Natural killer cell treated with Interleukin-12 subunit alpha and Interleukin-12 subunit beta and Interleukin-15 and Interleukin-18, amount 100 ng/mL, for 72 hours (primary cell): ENCODE data around the gene CYB561A3. TPM values are rescaled to one million over a fixed set of nuclear protein-coding genes. Genes with fewer than 3 reads are reported as not detected.

Experiments
- ATAC-seq, 2 donors: fragments of 150-1000 bp; cut with Tn5 transposase in 1 of 2; sonication (Bioruptor Pico), chemical (Tn5 transposase) in 1 of 2; 2 replicates each; pipeline ENCODE4 v1.10.0; 2021
- DNase-seq: peaks from one replicate; pipeline ENCODE4 v3.0.0; 2022; ENCODE audit warnings: low spot score
- H3K27ac Mint-ChIP-seq, 2 donors: 1 replicate in 1 of 2; 2 replicates in 1 of 2; pipeline ENCODE4 v1.8.0; 2022; ENCODE audit warnings: mixed read lengths in 2 of 2, mild to moderate bottlenecking in 1 of 2, moderate library complexity in 1 of 2
- H3K27me3 Mint-ChIP-seq, 2 donors: 1 replicate in 1 of 2; 2 replicates in 1 of 2; pipeline ENCODE4 v1.8.0; 2022; ENCODE audit warnings: mixed read lengths in 2 of 2
- H3K36me3 Mint-ChIP-seq: one replicate; pipeline ENCODE4 v1.8.0; 2022; ENCODE audit warnings: mixed read lengths
- H3K4me1 Mint-ChIP-seq, 2 donors: 1 replicate in 1 of 2; 2 replicates in 1 of 2; pipeline ENCODE4 v1.8.0; 2022; ENCODE audit warnings: low read depth in 2 of 2, mixed read lengths in 2 of 2, mild to moderate bottlenecking in 1 of 2
- H3K4me3 Mint-ChIP-seq: one replicate; pipeline ENCODE4 v1.8.0; 2022; ENCODE audit warnings: mixed read lengths
- H3K9me3 Mint-ChIP-seq: 2 replicates; pipeline ENCODE4 v1.8.0; 2022; ENCODE audit warnings: mixed read lengths
- total RNA-seq, 2 donors: library from RNA; stranded (reverse); gene quantifications; one replicate each; pipeline ENCODE4 v1.2.3, GENCODE V29; 2022

The CYB561A3 gene
- total RNA-seq, 2 donors from 2014 or later = 33.0 to 112 TPM

DNA sequence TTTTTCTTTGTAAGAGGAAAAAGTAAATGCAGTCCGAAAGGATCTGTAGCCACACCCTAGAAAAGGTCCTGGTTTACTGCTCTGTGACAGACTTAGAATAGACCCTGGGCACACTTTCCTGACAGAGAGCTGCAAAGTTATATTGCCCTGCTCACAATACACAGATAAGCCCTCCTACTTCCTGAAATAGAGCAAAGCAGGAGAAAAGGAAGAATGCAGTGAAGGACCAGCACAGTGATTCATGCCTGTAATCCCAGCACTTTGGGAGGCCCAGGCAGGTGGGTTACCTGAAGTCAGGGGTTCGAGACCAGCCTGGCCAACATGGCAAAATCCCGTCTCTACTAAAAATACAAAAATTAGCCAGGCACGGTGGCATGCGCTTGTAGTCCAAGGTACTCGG, 2.2 kb downstream of the CYB561A3 start:
- no peaks in the 10 kb centered on the region for H3K27me3 Mint-ChIP-seq
- peak overlapping the region; percentile 49 for H3K4me3 Mint-ChIP-seq
- H3K4me1 Mint-ChIP-seq = peaks cover 28 to 29% of the 10 kb centered on the region in 2 donors
- DNase-seq (no peak), ATAC-seq (no peak)
- H3K9me3 Mint-ChIP-seq = no peaks in the 10 kb centered on the region
- H3K36me3 Mint-ChIP-seq = peaks cover 10% of the 10 kb centered on the region
- no peak overlapping the region for H3K27ac Mint-ChIP-seq

DNA sequence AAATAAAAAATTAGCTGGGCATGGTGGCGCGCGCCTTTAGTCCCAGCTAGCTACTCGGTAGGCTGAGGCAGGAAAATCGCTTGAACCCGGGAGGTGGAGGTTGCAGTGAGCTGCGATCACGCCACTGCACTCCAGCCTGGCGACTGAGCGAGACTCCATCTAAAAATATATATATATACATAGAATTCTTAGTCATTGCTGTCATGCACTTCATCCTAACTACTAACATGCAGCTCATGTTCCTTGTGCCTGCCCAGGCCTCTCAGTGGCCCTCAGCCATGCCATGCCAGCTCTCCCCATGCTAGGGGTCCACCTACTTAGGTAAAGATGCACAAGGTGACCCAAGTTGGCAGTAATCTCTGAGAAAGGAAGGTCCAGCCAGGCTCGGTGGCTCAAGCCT, 3.1 kb downstream of the CYB561A3 start:
- peaks cover 6% of the 10 kb centered on the region for H3K36me3 Mint-ChIP-seq
- H3K9me3 Mint-ChIP-seq = no peaks in the 10 kb centered on the region
- H3K4me1 Mint-ChIP-seq = peaks cover 23 to 24% of the 10 kb centered on the region in 2 donors
- no peak overlapping the region for H3K27ac Mint-ChIP-seq
- H3K27me3 Mint-ChIP-seq = no peaks in the 10 kb centered on the region
- ATAC-seq (no peak), DNase-seq (no peak)
- no peak overlapping the region for H3K4me3 Mint-ChIP-seq

DNA sequence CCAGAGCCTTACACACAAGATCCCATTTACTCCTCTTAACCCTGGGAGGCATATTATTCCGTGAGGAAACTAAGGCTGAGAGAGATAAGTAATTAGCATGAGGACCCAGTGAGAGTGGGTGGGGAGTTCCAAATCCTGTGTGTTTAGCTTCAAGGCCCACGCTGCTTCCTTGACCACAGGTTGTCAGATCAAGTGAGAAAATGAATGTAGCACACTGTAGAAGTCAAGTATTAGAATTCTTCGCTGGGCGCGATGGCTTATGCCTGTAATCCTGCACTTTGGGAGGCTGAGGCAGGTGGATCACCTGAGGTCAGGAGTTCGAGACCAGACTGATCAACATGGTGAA, 3.8 kb downstream of the CYB561A3 start:
- ATAC-seq = no peak
- Mint-ChIP-seq H3K36me3 (peaks cover 10% of the 10 kb centered on the region), H3K4me1 (peaks cover 16 to 19% of the 10 kb centered on the region in 2 donors), H3K27ac (no peak overlapping the region), H3K9me3 (no peaks in the 10 kb centered on the region), H3K4me3 (no peak overlapping the region), H3K27me3 (no peaks in the 10 kb centered on the region)
- no peak for DNase-seq

DNA sequence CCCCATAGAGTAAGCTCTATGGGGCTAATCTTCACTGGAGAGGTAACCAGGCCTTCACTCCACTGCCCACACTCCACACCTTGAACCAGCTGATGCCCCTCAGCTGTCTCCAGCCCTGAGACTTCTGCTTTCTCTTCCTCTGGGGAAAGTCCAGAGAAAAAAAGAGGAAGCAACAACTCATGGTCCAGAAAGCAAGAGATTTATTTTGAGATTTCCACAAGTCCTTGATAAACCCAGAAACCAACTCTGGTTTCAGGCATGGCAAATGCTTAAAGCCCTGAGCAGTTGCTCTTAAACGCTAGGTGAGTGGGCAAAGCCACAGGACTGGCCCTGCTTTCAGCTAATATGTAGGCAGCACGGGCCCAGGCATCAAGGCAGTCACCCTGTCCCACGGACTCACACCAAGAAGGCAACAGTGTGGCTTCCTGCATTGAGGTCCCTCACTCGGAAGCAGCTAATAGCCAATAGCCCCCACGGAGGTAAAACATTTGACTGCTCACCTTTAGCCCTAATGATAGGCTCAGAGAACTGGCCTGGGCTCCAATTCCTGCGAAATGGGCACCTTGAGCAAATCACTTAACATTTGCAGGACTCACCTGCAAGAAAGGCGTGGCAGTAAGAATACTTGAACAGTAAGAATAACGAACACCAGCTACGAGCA, 4.3 kb downstream of the CYB561A3 start:
- Mint-ChIP-seq H3K9me3 (no peaks in the 10 kb centered on the region), H3K4me1 (peaks cover 11 to 15% of the 10 kb centered on the region in 2 donors), H3K36me3 (peaks cover 8% of the 10 kb centered on the region), H3K27ac (no peak overlapping the region), H3K27me3 (no peaks in the 10 kb centered on the region), H3K4me3 (no peak overlapping the region)
- no peak for ATAC-seq
- no peak for DNase-seq

DNA sequence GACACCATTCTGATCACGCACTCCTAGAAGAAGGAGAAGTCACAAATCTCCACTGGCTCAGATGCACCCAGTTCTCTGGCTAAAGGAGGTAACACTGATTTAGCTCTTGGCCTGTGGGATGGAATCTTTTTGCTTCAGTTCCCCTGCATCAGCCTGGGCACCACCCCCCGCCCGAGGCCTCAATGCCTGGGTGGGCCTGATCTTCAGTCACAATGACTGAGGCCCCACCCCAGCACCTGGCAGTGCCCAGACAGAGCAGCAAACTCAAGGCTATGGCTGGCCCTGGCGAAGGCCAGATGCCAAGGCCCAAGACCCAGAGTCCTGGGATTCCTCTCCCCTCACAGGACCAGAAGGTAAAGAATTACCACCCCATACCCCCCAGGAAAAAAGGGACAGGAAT, 5.0 kb downstream of the CYB561A3 start:
- H3K4me1 Mint-ChIP-seq = peaks cover 7 to 12% of the 10 kb centered on the region in 2 donors
- no peak overlapping the region for H3K27ac Mint-ChIP-seq
- DNase-seq = no peak
- ATAC-seq = no peak
- H3K9me3 Mint-ChIP-seq = no peaks in the 10 kb centered on the region
- peaks cover 4% of the 10 kb centered on the region for H3K36me3 Mint-ChIP-seq
- no peak overlapping the region for H3K4me3 Mint-ChIP-seq
- no peaks in the 10 kb centered on the region for H3K27me3 Mint-ChIP-seq

DNA sequence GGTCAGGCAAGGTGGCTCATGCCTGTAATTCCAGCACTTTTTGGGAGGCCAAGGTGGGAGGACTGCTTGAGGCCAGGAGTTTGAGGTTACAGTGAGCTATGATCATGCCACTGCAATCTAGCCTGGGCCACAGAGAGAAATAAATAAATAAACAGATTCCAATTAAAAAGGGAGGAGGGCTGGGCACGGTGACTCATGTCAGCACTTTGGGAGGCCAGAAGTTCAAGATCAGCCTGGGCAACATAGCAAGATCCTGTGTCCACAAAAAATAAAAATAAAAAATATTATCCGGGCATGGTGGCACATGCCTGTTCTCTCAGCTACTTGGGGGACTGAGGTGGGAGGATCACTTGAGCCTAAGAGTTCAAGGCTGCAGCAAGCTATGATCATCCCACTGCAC, 7.5 kb downstream of the CYB561A3 start:
- Mint-ChIP-seq H3K4me1 (peaks cover 0 to 8% of the 10 kb centered on the region in 2 donors), H3K4me3 (no peak overlapping the region), H3K36me3 (peaks cover 9% of the 10 kb centered on the region), H3K27ac (no peak overlapping the region), H3K27me3 (no peaks in the 10 kb centered on the region), H3K9me3 (no peaks in the 10 kb centered on the region)
- ATAC-seq = no peak
- DNase-seq = no peak

DNA sequence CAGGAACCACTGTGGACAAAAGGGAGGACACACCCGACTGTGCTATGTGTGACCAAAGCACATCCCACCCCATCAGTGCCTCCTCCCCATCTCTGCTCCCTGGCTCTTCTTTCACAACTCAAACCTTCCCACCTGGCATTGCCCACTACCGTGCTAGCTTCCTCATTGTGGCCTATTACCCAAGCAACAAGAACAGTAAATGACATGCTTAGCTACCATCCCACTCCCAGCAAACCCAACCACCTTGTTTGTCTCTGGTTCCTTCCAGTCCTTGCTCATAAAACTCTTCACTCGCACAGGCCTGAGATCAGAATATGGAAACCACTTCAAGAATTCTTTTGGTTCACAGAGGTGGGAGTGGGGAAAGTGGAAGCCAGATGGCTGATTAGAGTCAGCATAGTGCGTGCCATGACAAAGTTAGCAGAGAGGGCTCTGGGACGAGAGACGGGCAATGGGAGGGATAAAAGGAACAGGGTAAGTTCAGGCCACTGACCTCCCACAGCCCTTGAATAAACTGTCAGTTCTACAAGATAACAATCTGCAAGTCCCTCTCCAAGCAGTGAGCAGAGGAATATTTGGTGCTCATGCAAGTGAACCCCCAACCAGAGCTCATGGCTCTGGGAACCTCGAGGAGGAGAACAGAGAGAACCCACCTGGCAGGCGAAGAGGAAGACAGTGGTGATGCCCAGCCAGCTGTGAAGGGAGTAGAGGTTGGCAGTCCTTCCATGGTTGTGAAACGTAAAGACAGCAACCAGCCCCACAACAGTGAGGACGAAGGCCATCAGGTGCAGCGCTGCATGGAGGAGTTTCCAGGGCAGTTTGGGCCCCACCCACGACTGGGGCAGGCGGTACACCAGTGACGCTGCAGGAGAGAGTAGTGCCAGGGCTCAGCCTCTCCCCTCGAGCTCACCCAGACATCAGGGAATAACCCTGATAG, 8.3 kb downstream of the CYB561A3 start:
- Mint-ChIP-seq H3K36me3 (peaks cover 9% of the 10 kb centered on the region), H3K4me1 (peaks cover 0 to 8% of the 10 kb centered on the region in 2 donors), H3K9me3 (no peaks in the 10 kb centered on the region), H3K27me3 (no peaks in the 10 kb centered on the region), H3K4me3 (no peak overlapping the region), H3K27ac (no peak overlapping the region)
- DNase-seq = no peak
- ATAC-seq = no peak

DNA sequence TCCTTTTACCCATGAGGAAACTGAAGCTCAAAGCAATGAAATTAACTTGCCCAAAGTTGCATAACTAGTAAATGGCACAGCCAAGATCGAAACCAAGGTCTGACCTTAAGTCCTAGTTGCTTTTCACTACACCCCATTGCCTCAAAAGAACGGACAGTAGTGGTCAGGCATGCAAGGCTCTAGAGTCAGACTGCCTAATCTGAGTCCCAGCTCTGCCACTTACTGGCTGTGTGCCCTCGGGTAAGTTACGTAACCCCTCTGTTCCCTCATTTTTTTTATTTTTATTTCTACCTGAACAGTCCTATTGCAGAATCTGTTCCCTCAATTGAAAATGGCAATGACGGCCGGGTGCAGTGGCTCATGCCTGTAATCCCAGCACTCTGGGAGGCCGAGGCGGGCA, 9.6 kb downstream of the CYB561A3 start:
- peaks cover 0 to 6% of the 10 kb centered on the region in 2 donors for H3K4me1 Mint-ChIP-seq
- no peaks in the 10 kb centered on the region for H3K27me3 Mint-ChIP-seq
- H3K36me3 Mint-ChIP-seq = peaks cover 9% of the 10 kb centered on the region
- DNase-seq (no peak), ATAC-seq (no peak)
- H3K9me3 Mint-ChIP-seq = no peaks in the 10 kb centered on the region
- no peak overlapping the region for H3K27ac Mint-ChIP-seq
- H3K4me3 Mint-ChIP-seq = no peak overlapping the region

DNA sequence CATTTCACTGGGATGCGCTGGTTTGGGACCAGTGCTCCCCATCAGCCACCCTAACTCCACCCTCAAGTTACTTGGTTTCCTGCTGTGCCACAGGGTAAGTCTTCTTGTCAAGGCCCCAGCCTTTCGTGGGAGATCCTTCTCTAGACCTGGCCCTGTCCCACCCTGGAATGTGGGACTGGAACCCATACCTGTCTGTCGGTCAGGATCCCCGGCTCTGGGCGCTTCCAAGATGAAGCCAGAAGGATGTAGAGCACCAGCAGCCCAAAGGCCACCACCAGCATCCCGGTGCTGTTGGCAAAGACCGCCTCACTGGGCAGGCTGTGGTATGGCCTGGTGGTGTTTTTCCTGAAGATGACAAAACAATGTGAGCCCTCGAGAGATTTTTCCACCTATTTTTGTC, 10.9 kb downstream of the CYB561A3 start:
- H3K36me3 Mint-ChIP-seq = peaks cover 9% of the 10 kb centered on the region
- H3K9me3 Mint-ChIP-seq = no peaks in the 10 kb centered on the region
- H3K4me1 Mint-ChIP-seq = peaks cover 0 to 3% of the 10 kb centered on the region in 2 donors
- no peak overlapping the region for H3K27ac Mint-ChIP-seq
- ATAC-seq = no peak
- no peaks in the 10 kb centered on the region for H3K27me3 Mint-ChIP-seq
- no peak for DNase-seq
- H3K4me3 Mint-ChIP-seq = no peak overlapping the region

DNA sequence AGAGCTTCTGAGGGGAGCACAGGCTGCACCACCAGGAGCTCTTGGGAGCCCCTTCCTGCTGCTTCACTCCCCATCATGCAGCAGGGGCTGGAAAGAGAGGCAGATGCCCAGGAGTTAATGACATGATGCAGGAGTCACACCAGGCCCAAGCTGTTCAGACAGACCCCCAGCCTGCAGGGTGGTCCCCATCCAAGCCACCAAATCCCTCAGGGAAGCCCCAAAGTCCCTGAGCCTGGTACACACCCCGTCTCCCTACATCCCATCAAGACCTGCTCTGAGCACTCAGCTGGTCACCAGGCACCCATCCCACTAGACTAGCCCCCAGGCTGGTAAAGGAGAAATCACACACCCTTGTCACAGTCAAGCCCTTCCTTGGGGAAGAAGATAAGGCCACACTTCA, 11.3 kb downstream of the CYB561A3 start:
- no peak for DNase-seq
- no peak for ATAC-seq
- H3K4me1 Mint-ChIP-seq = peaks cover 0 to 3% of the 10 kb centered on the region in 2 donors
- H3K27ac Mint-ChIP-seq = no peak overlapping the region
- H3K9me3 Mint-ChIP-seq = no peaks in the 10 kb centered on the region
- no peaks in the 10 kb centered on the region for H3K27me3 Mint-ChIP-seq
- H3K36me3 Mint-ChIP-seq = peaks cover 9% of the 10 kb centered on the region
- no peak overlapping the region for H3K4me3 Mint-ChIP-seq

DNA sequence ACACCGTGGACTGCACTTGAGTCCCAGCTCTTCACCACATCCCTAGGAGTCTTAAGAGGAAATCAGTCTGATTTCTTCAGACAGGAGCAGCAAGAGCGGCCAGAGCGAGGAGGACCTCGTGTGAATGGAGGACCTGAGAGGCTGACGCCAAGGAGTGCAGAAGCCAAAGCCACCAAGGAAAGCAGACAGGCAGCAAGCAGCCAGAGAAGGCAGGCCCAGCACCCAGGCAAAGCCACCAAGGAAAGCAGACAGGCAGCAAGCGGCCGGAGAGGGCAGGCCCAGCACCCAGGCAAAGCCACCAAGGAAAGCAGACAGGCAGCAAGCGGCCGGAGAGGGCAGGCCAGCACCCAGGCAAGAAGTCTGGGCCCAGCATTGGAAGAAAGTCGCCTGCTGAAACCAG, 11.8 kb downstream of the CYB561A3 start:
- ATAC-seq (no peak), DNase-seq (no peak)
- H3K4me1 Mint-ChIP-seq = peaks cover 0 to 3% of the 10 kb centered on the region in 2 donors
- no peaks in the 10 kb centered on the region for H3K27me3 Mint-ChIP-seq
- no peaks in the 10 kb centered on the region for H3K9me3 Mint-ChIP-seq
- H3K36me3 Mint-ChIP-seq = peaks cover 9% of the 10 kb centered on the region
- H3K4me3 Mint-ChIP-seq = no peak overlapping the region
- H3K27ac Mint-ChIP-seq = peak overlapping the region in 1 of 2 donors; percentile 49

DNA sequence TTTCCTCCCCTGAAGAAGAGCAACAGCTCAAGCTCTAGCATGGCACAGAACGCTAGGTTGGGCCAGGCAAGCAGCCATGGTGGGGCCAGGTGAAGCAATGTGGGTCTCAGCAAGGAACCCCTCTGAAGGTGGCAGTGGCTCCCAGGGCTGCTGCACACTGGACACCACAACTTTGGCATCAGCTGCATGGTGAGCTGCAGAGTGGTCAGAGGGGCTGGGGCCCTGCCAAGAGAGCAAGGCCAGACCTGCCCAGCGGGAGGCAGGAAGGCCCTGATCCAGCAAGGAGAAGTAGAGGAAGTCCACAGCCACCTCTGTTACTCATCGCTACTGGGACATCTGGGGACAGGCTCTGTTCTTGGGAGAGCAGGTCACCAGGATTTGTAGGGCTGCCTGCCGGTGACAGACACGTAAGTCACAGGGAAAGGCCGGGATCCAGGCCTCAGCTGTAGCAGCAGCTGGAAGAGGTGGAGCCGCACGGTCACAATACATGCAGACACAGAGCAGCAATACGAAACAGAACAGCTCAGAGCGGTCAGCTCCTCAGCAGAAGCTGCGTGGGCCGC, 12.4 kb downstream of the CYB561A3 start:
- peaks cover 0 to 3% of the 10 kb centered on the region in 2 donors for H3K4me1 Mint-ChIP-seq
- ATAC-seq (no peak), DNase-seq (no peak)
- H3K36me3 Mint-ChIP-seq = peaks cover 9% of the 10 kb centered on the region
- H3K27ac Mint-ChIP-seq = no peak overlapping the region
- H3K4me3 Mint-ChIP-seq = no peak overlapping the region
- H3K9me3 Mint-ChIP-seq = no peaks in the 10 kb centered on the region
- no peaks in the 10 kb centered on the region for H3K27me3 Mint-ChIP-seq

DNA sequence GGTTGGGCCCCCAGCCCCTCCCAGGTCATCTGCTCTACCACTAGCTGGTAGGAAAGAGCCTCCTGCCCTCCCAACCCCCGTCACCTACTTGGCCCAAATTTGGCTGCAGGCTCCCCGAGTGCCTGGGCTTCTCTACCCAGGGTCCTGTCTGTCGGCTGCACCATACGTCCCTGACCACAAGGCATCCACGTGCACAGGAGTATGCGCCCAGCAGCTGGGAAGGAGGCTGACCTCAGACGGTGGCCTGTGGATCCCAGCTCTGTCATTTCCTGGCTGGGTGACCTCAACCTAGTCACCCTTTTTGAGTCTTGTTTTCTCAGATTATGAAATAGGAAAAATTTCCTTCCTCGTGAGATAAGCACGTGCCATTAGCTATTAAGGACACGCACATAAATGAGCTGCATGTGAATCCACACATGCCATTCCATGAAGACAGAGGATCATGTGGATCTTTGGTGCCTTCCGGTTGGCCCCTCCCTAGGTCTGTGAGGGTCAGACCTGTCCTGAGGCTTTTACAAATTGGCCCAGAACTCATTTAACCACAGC, 13.7 kb downstream of the CYB561A3 start:
- Mint-ChIP-seq H3K4me3 (no peak overlapping the region), H3K9me3 (no peaks in the 10 kb centered on the region), H3K27me3 (no peaks in the 10 kb centered on the region), H3K36me3 (peaks cover 5% of the 10 kb centered on the region), H3K4me1 (peaks cover 0 to 3% of the 10 kb centered on the region in 2 donors), H3K27ac (no peak overlapping the region)
- ATAC-seq (peak; percentile 49 to 54), DNase-seq (no peak)
